Melanocyte of skin (primary cell): ENCODE data around the gene GPR78. TPM values are rescaled to one million over a fixed set of nuclear protein-coding genes. Genes with fewer than 3 reads are reported as not detected.

Experiments used
- total RNA-seq, 2 donors: library from RNA; depleted of rRNA; stranded (reverse); fragments of >200 nt; gene quantifications; 2 replicates each; pipeline ENCODE4 v1.2.3, GENCODE V29; 2012

GPR78 gene
- total RNA-seq: not detected

GRCh38 chr4:8580321-8581093 lies at the start of gene GPR78:
GPR78 (plus strand) TSS chr4:8580392; CDS start chr4:8580983, 591 bp downstream.

GRCh38 chr4:8592366-8593263 lies 12.4 kb downstream of the GPR78 start, which contains the start of gene CPZ:
CPZ (plus strand) TSS chr4:8592765; CDS start chr4:8592834, 69 bp downstream.

Other genes with a start within 250 kb of the GPR78 start
- gene ACOX3, start 139.7 kb upstream of the GPR78 start, total RNA-seq: 10 to 100 TPM; 21.6 to 26.8 TPM
- 10 to 100 TPM; 17.6 to 22.0 TPM for gene TRMT44, start 139.6 kb upstream of the GPR78 start, total RNA-seq
- under 1 TPM in 1 of 2 donors, not detected in 1; 0.34 TPM for gene CPZ, start 12.4 kb downstream of the GPR78 start, total RNA-seq